Vagina (tissue), 2 donors: ENCODE results near the gene USP7. TPM values are rescaled to one million over a fixed set of nuclear protein-coding genes. Genes with fewer than 3 reads are reported as not detected.
A peak's percentile ranks its signal among the peaks of the same experiment; 100 is the strongest.

Experiments
- DNase-seq, 2 donors: peaks; one replicate each; pipeline ENCODE4 v3.0.0-alpha.2; 2017; ENCODE audit errors: extremely low spot score in 2 of 2
- H3K27ac ChIP-seq: fragments of 200-600 bp; sonication (generic); one replicate; pipeline ENCODE4 v1.5.1; 2019
- H3K27me3 ChIP-seq: fragments of 200-600 bp; sonication (generic); one replicate; pipeline ENCODE4 v1.5.1; 2019
- H3K36me3 ChIP-seq, 2 donors: fragments of 200-600 bp; sonication (generic); one replicate each; pipeline ENCODE4 v1.5.1; 2017 to 2019
- H3K4me1 ChIP-seq: fragments of 200-600 bp; sonication (generic); one replicate; pipeline ENCODE4 v1.5.1; 2019
- H3K4me3 ChIP-seq, 2 donors: fragments of 200-600 bp; sonication (generic); 1 replicate in 1 of 2; 2 replicates in 1 of 2; pipeline ENCODE4 v1.5.1; 2016 to 2019
- H3K9me3 ChIP-seq: fragments of 200-600 bp; sonication (generic); one replicate; pipeline ENCODE4 v1.5.1; 2019
- POLR2A ChIP-seq, 2 donors: fragments of 450-650 bp; IDR thresholded peaks; one replicate each; pipeline ENCODE4 v1.6.1; 2017; ENCODE audit warnings: antibody characterized with exemption in 2 of 2, mild to moderate bottlenecking in 2 of 2, moderate library complexity in 2 of 2
- POLR2AphosphoS5 ChIP-seq, 2 donors: sonication (generic); formaldehyde crosslinking; IDR thresholded peaks; one replicate each; pipeline ENCODE4 v1.9.0; 2017; ENCODE audit warnings: antibody characterized with exemption in 2 of 2, mild to moderate bottlenecking in 2 of 2, low read depth in 1 of 2; ENCODE audit not compliant: insufficient read depth in 1 of 2
- intact Hi-C: fragments of 100-400 bp; cut with DNase I; formaldehyde crosslinking; loops from one replicate; pipeline ENCODE4 v1.15.1; 2023
- total RNA-seq: library from RNA; depleted of rRNA; stranded (reverse); fragments of >200 nt; gene quantifications from one replicate; pipeline ENCODE4 v1.2.3, GENCODE V29; 2016
- TF ChIP-seq, protein P1 (sequence below), 3 experiments: fragments of 450-650 bp in 2 of 3; fragments of 200-600 bp in 1 of 3; sonication (generic) in 1 of 3; IDR thresholded peaks; one replicate each; pipeline ENCODE4 v1.5.1; 2017 to 2019; ENCODE audit warnings: antibody characterized with exemption in 3 of 3, mild to moderate bottlenecking in 2 of 3, moderate library complexity in 2 of 3

Gene USP7
- total RNA-seq, 1 donor from 2014 or later: 112 TPM

DNA sequence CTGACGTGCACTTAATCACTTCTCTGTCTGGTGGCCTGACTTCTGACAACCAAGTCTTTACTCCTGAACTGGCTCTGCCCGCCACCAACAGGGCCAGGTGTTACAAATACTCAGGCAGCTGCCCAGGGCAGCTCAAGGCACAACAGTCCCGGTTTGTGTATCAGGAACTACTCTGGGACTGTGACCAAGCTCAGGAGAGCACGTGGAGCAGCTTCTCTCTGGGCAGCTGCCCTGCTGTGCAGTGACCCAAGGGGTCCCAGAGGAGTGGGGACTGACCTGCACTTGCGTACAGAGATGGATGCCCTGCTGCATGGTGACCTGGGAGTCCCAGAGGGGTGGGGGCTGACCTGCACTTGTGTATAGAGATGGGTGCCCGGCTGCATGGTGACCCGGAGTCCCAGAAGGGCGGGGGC lies 59.7 kb downstream of the USP7 start:
- Histone ChIP-seq H3K4me3 (no peak overlapping the region), H3K9me3 (no peaks in the 10 kb centered on the region), H3K36me3 (peaks cover 0 to 95% of the 10 kb centered on the region in 2 donors), H3K4me1 (no peaks in the 10 kb centered on the region), H3K27ac (no peak overlapping the region), H3K27me3 (no peaks in the 10 kb centered on the region)
- TF ChIP-seq POLR2AphosphoS5 (IDR thresholded peaks at IDR 0.05; ENCODE audit: insufficient read depth in 1 of 2, low read depth in 1 of 2) (no peak), POLR2A (IDR thresholded peaks at IDR 0.05) (no peak)
- TF ChIP-seq, protein P1, sequence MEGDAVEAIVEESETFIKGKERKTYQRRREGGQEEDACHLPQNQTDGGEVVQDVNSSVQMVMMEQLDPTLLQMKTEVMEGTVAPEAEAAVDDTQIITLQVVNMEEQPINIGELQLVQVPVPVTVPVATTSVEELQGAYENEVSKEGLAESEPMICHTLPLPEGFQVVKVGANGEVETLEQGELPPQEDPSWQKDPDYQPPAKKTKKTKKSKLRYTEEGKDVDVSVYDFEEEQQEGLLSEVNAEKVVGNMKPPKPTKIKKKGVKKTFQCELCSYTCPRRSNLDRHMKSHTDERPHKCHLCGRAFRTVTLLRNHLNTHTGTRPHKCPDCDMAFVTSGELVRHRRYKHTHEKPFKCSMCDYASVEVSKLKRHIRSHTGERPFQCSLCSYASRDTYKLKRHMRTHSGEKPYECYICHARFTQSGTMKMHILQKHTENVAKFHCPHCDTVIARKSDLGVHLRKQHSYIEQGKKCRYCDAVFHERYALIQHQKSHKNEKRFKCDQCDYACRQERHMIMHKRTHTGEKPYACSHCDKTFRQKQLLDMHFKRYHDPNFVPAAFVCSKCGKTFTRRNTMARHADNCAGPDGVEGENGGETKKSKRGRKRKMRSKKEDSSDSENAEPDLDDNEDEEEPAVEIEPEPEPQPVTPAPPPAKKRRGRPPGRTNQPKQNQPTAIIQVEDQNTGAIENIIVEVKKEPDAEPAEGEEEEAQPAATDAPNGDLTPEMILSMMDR (IDR thresholded peaks at IDR 0.05): no peak
- intact Hi-C loops: no loop called here
- DNase-seq: peak in 1 of 2 donors; percentile 86

DNA sequence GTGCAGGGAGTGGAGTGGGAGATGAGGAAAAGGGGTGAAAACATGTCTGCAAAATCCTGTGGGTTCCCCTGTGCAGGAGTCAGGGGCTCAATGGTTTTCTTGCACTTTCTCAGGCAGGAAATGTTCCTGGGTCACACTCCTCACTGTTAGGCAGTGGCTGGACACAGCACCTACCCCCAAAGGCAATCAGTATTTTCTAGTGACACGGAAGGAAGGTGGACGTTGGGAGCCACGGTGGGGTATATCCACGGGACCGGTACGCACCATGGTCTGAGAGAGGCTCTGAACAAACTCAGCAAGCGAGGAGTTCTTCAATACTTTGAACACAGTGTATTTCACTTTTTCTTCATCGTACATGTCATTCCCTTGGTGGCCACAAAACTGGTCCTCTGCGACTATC lies 60.7 kb downstream of the USP7 start:
- TF ChIP-seq, protein P1 (IDR thresholded peaks at IDR 0.05): no peak
- no peak for TF ChIP-seq POLR2A (IDR thresholded peaks at IDR 0.05)
- TF ChIP-seq POLR2AphosphoS5 (IDR thresholded peaks at IDR 0.05; ENCODE audit: insufficient read depth in 1 of 2, low read depth in 1 of 2): no peak
- intact Hi-C loops: no loop called here
- no peak for DNase-seq
- Histone ChIP-seq H3K9me3 (no peaks in the 10 kb centered on the region), H3K27me3 (no peaks in the 10 kb centered on the region), H3K27ac (no peak overlapping the region), H3K4me1 (no peaks in the 10 kb centered on the region), H3K4me3 (no peak overlapping the region), H3K36me3 (peaks cover 0 to 96% of the 10 kb centered on the region in 2 donors)

DNA sequence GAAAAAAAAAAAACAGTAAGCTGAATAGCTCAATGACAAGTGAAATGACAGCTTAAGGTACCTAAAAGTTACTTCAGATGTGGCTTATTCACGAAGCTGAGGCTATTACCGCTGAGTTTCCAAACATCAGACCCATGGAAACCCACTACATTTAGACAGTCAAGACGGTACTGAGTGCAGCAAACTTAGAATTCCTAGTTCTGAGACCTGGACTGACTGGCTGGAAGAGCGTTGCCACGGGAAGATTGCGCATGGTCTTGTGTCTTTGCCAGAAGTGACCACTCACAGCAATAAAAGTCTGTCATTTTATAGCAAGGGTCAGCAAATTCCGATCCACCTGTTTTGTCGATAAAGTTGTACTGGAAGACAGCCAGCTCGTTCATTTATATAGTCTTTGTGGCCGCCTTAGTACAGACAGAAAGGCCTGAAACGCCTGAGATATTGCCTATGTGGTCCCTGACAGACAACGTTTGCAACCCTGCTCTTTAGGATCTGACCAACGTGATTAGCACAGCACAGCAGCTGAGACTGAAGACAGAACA lies 62.3 kb downstream of the USP7 start:
- H3K9me3 ChIP-seq: no peaks in the 10 kb centered on the region
- no peak overlapping the region for H3K27ac ChIP-seq
- H3K36me3 ChIP-seq: peaks cover 0 to 94% of the 10 kb centered on the region in 2 donors
- intact Hi-C loops: no loop called here
- no peaks in the 10 kb centered on the region for H3K4me1 ChIP-seq
- H3K27me3 ChIP-seq: no peaks in the 10 kb centered on the region
- no peak for TF ChIP-seq POLR2AphosphoS5 (IDR thresholded peaks at IDR 0.05; ENCODE audit: insufficient read depth in 1 of 2, low read depth in 1 of 2)
- no peak for TF ChIP-seq POLR2A (IDR thresholded peaks at IDR 0.05)
- TF ChIP-seq, protein P1 (IDR thresholded peaks at IDR 0.05): no peak
- no peak overlapping the region for H3K4me3 ChIP-seq
- no peak for DNase-seq

DNA sequence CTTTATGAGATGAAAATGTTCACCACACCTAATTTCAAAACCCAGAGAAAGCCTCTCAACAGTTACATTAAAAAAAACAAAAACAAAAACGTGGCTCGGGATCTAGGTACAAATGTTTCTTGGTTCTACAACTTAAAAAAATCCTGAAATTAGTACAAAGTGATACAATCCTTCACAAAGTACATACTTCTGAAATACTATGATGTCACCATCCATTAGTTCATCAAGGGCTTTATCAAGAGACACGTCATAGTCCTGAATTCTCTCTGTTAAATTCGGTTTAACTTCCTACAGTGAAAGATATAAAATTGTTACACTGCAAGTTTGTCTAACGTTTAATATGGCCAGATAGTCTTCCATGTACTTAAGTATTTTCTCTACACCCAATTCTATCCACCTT lies 63.4 kb downstream of the USP7 start:
- DNase-seq: no peak
- H3K4me1 ChIP-seq: no peaks in the 10 kb centered on the region
- no peak overlapping the region for H3K4me3 ChIP-seq
- TF ChIP-seq POLR2A (IDR thresholded peaks at IDR 0.05) (no peak), POLR2AphosphoS5 (IDR thresholded peaks at IDR 0.05; ENCODE audit: insufficient read depth in 1 of 2, low read depth in 1 of 2) (no peak)
- TF ChIP-seq, protein P1 (IDR thresholded peaks at IDR 0.05): no peak
- no peaks in the 10 kb centered on the region for H3K27me3 ChIP-seq
- intact Hi-C loops: no loop called here
- H3K36me3 ChIP-seq: peaks cover 0 to 94% of the 10 kb centered on the region in 2 donors
- no peak overlapping the region for H3K27ac ChIP-seq
- H3K9me3 ChIP-seq: no peaks in the 10 kb centered on the region

DNA sequence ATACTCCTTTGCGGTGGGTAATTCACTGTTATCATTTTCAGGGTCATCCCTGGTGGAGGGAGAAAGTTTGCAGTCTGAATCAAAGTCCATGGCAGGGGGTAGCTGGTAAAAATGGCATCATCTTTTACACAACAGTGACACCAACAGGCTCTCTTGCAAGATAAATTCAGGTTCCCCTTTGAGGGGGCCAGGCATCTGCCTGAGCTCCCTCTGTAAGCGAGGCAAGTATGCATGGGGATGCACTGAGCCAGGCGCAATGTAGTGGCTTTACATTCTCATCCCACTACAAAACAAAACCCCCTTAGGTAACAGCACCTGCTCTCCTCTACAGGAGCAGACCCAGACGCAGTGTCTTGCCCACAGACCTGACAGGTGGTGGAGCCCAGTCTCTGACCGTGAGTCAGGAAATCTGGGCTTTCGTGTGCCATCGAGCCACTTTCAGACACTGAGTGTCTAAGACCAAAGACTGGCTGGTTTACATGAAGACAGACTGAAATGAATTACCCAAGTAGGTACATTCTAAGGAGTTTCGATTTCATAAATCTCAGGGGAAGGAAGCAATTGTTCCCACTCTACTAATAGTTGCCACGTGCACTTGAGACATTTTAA lies 63.9 kb downstream of the USP7 start:
- Histone ChIP-seq H3K27me3 (no peaks in the 10 kb centered on the region), H3K27ac (no peak overlapping the region), H3K9me3 (no peaks in the 10 kb centered on the region), H3K4me1 (no peaks in the 10 kb centered on the region), H3K36me3 (peaks cover under 1 to 95% of the 10 kb centered on the region in 2 donors), H3K4me3 (no peak overlapping the region)
- intact Hi-C loops: no loop called here
- DNase-seq: no peak
- TF ChIP-seq POLR2AphosphoS5 (IDR thresholded peaks at IDR 0.05; ENCODE audit: insufficient read depth in 1 of 2, low read depth in 1 of 2): no peak
- TF ChIP-seq, protein P1 (IDR thresholded peaks at IDR 0.05): no peak
- TF ChIP-seq POLR2A (IDR thresholded peaks at IDR 0.05): no peak
